NB4 (cell line): ENCODE measurements around the gene ZNF37A.

Source experiments
- MAX ChIP-seq: IDR thresholded peaks from 2 replicates; pipeline ENCODE4 v1.6.1; 2011; ENCODE audit warnings: low read depth, low read length
- MYC ChIP-seq: IDR thresholded peaks from 2 replicates; pipeline ENCODE4 v1.6.1; 2011; ENCODE audit warnings: low read depth, low read length
- POLR2A ChIP-seq: IDR thresholded peaks from 2 replicates; pipeline ENCODE4 v1.6.1; 2011; ENCODE audit warnings: mild to moderate bottlenecking; ENCODE audit not compliant: insufficient read length; ENCODE audit errors: extremely low read depth

GRCh38 chr10:38143587-38143986 is 49.5 kb downstream of the ZNF37A start:
- TF ChIP-seq MYC (no peak), MAX (no peak), POLR2A (no peak)
